Neural progenitor cell (in vitro differentiated cells): ENCODE results near the gene PDLIM4. TPM values are rescaled to one million over a fixed set of nuclear protein-coding genes. Genes with fewer than 3 reads are reported as not detected.

ENCODE experiments used
- DNase-seq: peaks from one replicate; pipeline ENCODE4 v3.0.0-alpha.2; 2016; ENCODE audit warnings: low spot score
- H2AFZ ChIP-seq: fragments of 200-600 bp; sonication (generic); replicated peaks from 2 replicates; pipeline ENCODE4 v1.6.1; 2016; ENCODE audit warnings: antibody characterized with exemption
- H3F3A ChIP-seq: fragments of 200-600 bp; sonication (generic); 2 replicates; pipeline ENCODE4 v1.6.1; 2016; ENCODE audit warnings: antibody characterized with exemption, low read depth
- H3K27ac ChIP-seq: fragments of 200-600 bp; sonication (generic); 2 replicates; pipeline ENCODE4 v1.5.1; 2016; ENCODE audit warnings: mild to moderate bottlenecking
- H3K27me3 ChIP-seq: fragments of 200-600 bp; sonication (generic); 2 replicates; pipeline ENCODE4 v1.6.1; 2016; ENCODE audit warnings: mild to moderate bottlenecking, moderate library complexity
- H3K36me3 ChIP-seq: fragments of 200-600 bp; sonication (generic); 2 replicates; pipeline ENCODE4 v1.5.1; 2016
- H3K4me1 ChIP-seq: fragments of 200-600 bp; sonication (generic); 2 replicates; pipeline ENCODE4 v1.6.1; 2016; ENCODE audit warnings: mixed run types
- H3K4me2 ChIP-seq: fragments of 200-600 bp; sonication (generic); 2 replicates; pipeline ENCODE4 v1.6.1; 2016
- H3K4me3 ChIP-seq: fragments of 200-600 bp; sonication (generic); 2 replicates; pipeline ENCODE4 v1.5.1; 2016
- H3K79me2 ChIP-seq: fragments of 200-600 bp; sonication (generic); 2 replicates; pipeline ENCODE4 v1.6.1; 2016; ENCODE audit warnings: low read depth
- H3K9ac ChIP-seq: fragments of 200-600 bp; sonication (generic); 2 replicates; pipeline ENCODE4 v1.6.1; 2016
- H3K9me3 ChIP-seq: fragments of 200-600 bp; sonication (generic); 2 replicates; pipeline ENCODE4 v1.5.1; 2016; ENCODE audit warnings: low read depth
- H4K20me1 ChIP-seq: fragments of 200-600 bp; sonication (generic); 2 replicates; pipeline ENCODE4 v1.6.1; 2016; ENCODE audit warnings: low read depth
- H3K27ac Mint-ChIP-seq: 3 replicates; pipeline ENCODE4 v1.8.0; 2021; ENCODE audit warnings: mixed read lengths
- H3K27me3 Mint-ChIP-seq: 2 replicates; pipeline ENCODE4 v1.8.0; 2022; ENCODE audit warnings: low read depth, mild to moderate bottlenecking, inconsistent platforms, moderate library complexity, mixed read lengths; ENCODE audit not compliant: insufficient read depth
- H3K36me3 Mint-ChIP-seq: 3 replicates; pipeline ENCODE4 v1.8.0; 2021; ENCODE audit warnings: mixed read lengths
- H3K4me1 Mint-ChIP-seq: 3 replicates; pipeline ENCODE4 v1.8.0; 2021; ENCODE audit warnings: mixed read lengths
- H3K4me3 Mint-ChIP-seq: 3 replicates; pipeline ENCODE4 v1.8.0; 2021; ENCODE audit warnings: mild to moderate bottlenecking, moderate library complexity, mixed read lengths
- H3K9me3 Mint-ChIP-seq: 3 replicates; pipeline ENCODE4 v1.8.0; 2020; ENCODE audit warnings: mixed read lengths
- CTCF ChIP-seq: fragments of 200-600 bp; sonication (generic); IDR thresholded peaks from 2 replicates; pipeline ENCODE4 v1.5.1; 2017; ENCODE audit warnings: antibody characterized with exemption, mild to moderate bottlenecking
- EZH2 ChIP-seq: fragments of 200-600 bp; sonication (generic); IDR thresholded peaks from 2 replicates; pipeline ENCODE4 v1.6.1; 2017; ENCODE audit warnings: antibody characterized with exemption, mild to moderate bottlenecking, moderate library complexity
- EZH2phosphoT487 ChIP-seq: fragments of 200-600 bp; sonication (generic); IDR thresholded peaks from 2 replicates; pipeline ENCODE4 v1.6.1; 2017; ENCODE audit warnings: antibody characterized with exemption
- total RNA-seq: library from RNA; depleted of rRNA; stranded (reverse); fragments of >200 nt; gene quantifications from 2 replicates; pipeline ENCODE4 v1.2.3, GENCODE V29; 2015; ENCODE audit warnings: low replicate concordance

The PDLIM4 gene
- total RNA-seq, 1 donor from 2014 or later: 8.3 TPM

- Histone ChIP-seq H3K4me1 (peaks cover 7% of the 10 kb centered on the region), H3K27ac (no peak overlapping the region)
- peaks cover 4% of the 10 kb centered on the region for H3K27me3 Mint-ChIP-seq
Measured at GRCh38 chr5:132261881-132262845, 4.7 kb downstream of the PDLIM4 start.

GRCh38 chr5:132262882-132263547, 5.5 kb downstream of the PDLIM4 start:
- H3K4me1 Mint-ChIP-seq: peaks cover 48% of the 10 kb centered on the region
- Histone ChIP-seq H3K9me3 (no peaks in the 10 kb centered on the region), H3K79me2 (no peaks in the 10 kb centered on the region), H3K9ac (no peak overlapping the region), H3K4me3 (no peak overlapping the region), H2AFZ (no peak overlapping the region), H3F3A (no peaks in the 10 kb centered on the region), H3K36me3 (no peaks in the 10 kb centered on the region), H3K4me1 (peaks cover 3% of the 10 kb centered on the region), H3K27me3 (peaks cover 4% of the 10 kb centered on the region), H4K20me1 (no peaks in the 10 kb centered on the region), H3K27ac (no peak overlapping the region), H3K4me2 (no peak overlapping the region)
- H3K9me3 Mint-ChIP-seq: no peaks in the 10 kb centered on the region
- H3K4me3 Mint-ChIP-seq: no peak overlapping the region
- H3K27me3 Mint-ChIP-seq: peaks cover 4% of the 10 kb centered on the region
- TF ChIP-seq EZH2 (no peak), EZH2phosphoT487 (no peak)
- DNase-seq: no peak
- H3K36me3 Mint-ChIP-seq: peaks cover 12% of the 10 kb centered on the region
- no peak overlapping the region for H3K27ac Mint-ChIP-seq

More at GRCh38 chr5:132261881-132262845, 4.7 kb downstream of the PDLIM4 start:
- no peak overlapping the region for H3K4me3 ChIP-seq
- H2AFZ ChIP-seq: no peak overlapping the region
- Mint-ChIP-seq H3K9me3 (no peaks in the 10 kb centered on the region), H3K27ac (no peak overlapping the region), H3K4me3 (no peak overlapping the region), H3K36me3 (peaks cover 12% of the 10 kb centered on the region), H3K4me1 (peaks cover 45% of the 10 kb centered on the region)
- no peaks in the 10 kb centered on the region for H3K79me2 ChIP-seq
- H3K4me2 ChIP-seq: no peak overlapping the region
- no peaks in the 10 kb centered on the region for H3K36me3 ChIP-seq
- no peaks in the 10 kb centered on the region for H3K9me3 ChIP-seq
- DNase-seq: no peak
- no peak for TF ChIP-seq CTCF
- TF ChIP-seq EZH2phosphoT487: no peak
- TF ChIP-seq EZH2: no peak
- H3F3A ChIP-seq: no peaks in the 10 kb centered on the region
- no peaks in the 10 kb centered on the region for H4K20me1 ChIP-seq
- peaks cover 11% of the 10 kb centered on the region for H3K27me3 ChIP-seq
- no peak overlapping the region for H3K9ac ChIP-seq

- DNase-seq: no peak
- H3K4me3 Mint-ChIP-seq: no peak overlapping the region
- Histone ChIP-seq H3F3A (no peaks in the 10 kb centered on the region), H3K4me1 (peaks cover under 1% of the 10 kb centered on the region), H4K20me1 (no peaks in the 10 kb centered on the region), H3K36me3 (no peaks in the 10 kb centered on the region), H3K9ac (no peak overlapping the region), H3K79me2 (no peaks in the 10 kb centered on the region), H3K4me3 (no peak overlapping the region), H3K9me3 (no peaks in the 10 kb centered on the region), H3K27ac (no peak overlapping the region), H3K4me2 (no peak overlapping the region), H3K27me3 (no peaks in the 10 kb centered on the region), H2AFZ (no peak overlapping the region)
- peaks cover 12% of the 10 kb centered on the region for H3K36me3 Mint-ChIP-seq
- no peak for TF ChIP-seq EZH2
- no peak for TF ChIP-seq CTCF
- no peak for TF ChIP-seq EZH2phosphoT487
- peaks cover 44% of the 10 kb centered on the region for H3K4me1 Mint-ChIP-seq
- H3K27ac Mint-ChIP-seq: no peak overlapping the region
- no peaks in the 10 kb centered on the region for H3K9me3 Mint-ChIP-seq
- peaks cover 4% of the 10 kb centered on the region for H3K27me3 Mint-ChIP-seq
Measured at GRCh38 chr5:132263548-132264261, 6.2 kb downstream of the PDLIM4 start.
